RWPE1 (cell line): ENCODE data around the gene NELL1.

Source experiments
- CTCF ChIA-PET: fragments of 350-600 bp; sonication (Branson Sonifier 250); formaldehyde crosslinking; extraction: SDS; loops from one replicate; lab custom pipeline; 2021; lab: Yijun Ruan, JAX
- POLR2A ChIA-PET: fragments of 400-600 bp; formaldehyde crosslinking; extraction: SDS; loops from one replicate; lab custom pipeline; 2020; ENCODE audit warnings: antibody characterized with exemption; ENCODE audit not compliant: low non-redundant PET; lab: Yijun Ruan, JAX
- DNase-seq: peaks from one replicate; pipeline ENCODE4 v3.0.0; 2012; ENCODE audit warnings: low spot score
- H3K27ac ChIP-seq: fragments of 450-650 bp; 2 replicates; pipeline ENCODE4 v1.5.1; 2017
- CTCF ChIP-seq: fragments of 450-650 bp; conservative IDR thresholded peaks from 2 replicates; pipeline ENCODE4 v1.5.1; 2017; ENCODE audit warnings: low read depth, mild to moderate bottlenecking

Gene NELL1

GRCh38 chr11:21142007-21142406, 472.6 kb downstream of the NELL1 start:
- no peak for DNase-seq
- ChIA-PET POLR2A (no interaction called here), CTCF (no interaction called here)
- TF ChIP-seq CTCF: no peak
- no peak overlapping the region for H3K27ac ChIP-seq

- ChIA-PET CTCF (interaction anchor here (0.6 kb wide), 1 partner anchor 251 kb away, joined by 3 read pairs; no protein-coding TSS in a partner anchor), POLR2A (no interaction called here)
Observed at GRCh38 chr11:21144531-21144930, 475.1 kb downstream of the NELL1 start.

GRCh38 chr11:21148376-21148775, 479.0 kb downstream of the NELL1 start:
- H3K27ac ChIP-seq: no peak overlapping the region
- ChIA-PET POLR2A (no interaction called here), CTCF (interaction anchor here (0.6 kb wide), 1 partner anchor 561 kb away, joined by 8 read pairs; no protein-coding TSS in a partner anchor)
- no peak for TF ChIP-seq CTCF
- DNase-seq: no peak

More at GRCh38 chr11:21144531-21144930, 475.1 kb downstream of the NELL1 start:
- no peak overlapping the region for H3K27ac ChIP-seq
- DNase-seq: no peak
- no peak for TF ChIP-seq CTCF

GRCh38 chr11:21160140-21160539, 490.8 kb downstream of the NELL1 start:
- no peak for DNase-seq
- TF ChIP-seq CTCF: no peak
- ChIA-PET CTCF (interaction anchor here (0.5 kb wide), 1 partner anchor 166 kb away, joined by 5 read pairs; no protein-coding TSS in a partner anchor), POLR2A (no interaction called here)
- H3K27ac ChIP-seq: no peak overlapping the region

GRCh38 chr11:21169639-21170038, 500.3 kb downstream of the NELL1 start:
- TF ChIP-seq CTCF: no peak
- no peak for DNase-seq
- ChIA-PET POLR2A (no interaction called here), CTCF (interaction anchor here (0.6 kb wide), 1 partner anchor 100 kb away, joined by 4 read pairs; no protein-coding TSS in a partner anchor)
- no peak overlapping the region for H3K27ac ChIP-seq

GRCh38 chr11:21173476-21173875, 504.1 kb downstream of the NELL1 start:
- no peak for DNase-seq
- ChIA-PET CTCF (no interaction called here), POLR2A (no interaction called here)
- no peak overlapping the region for H3K27ac ChIP-seq
- no peak for TF ChIP-seq CTCF
